Brain microvascular endothelial cell (primary cell): ENCODE data around the gene RWDD3.

ENCODE experiments used
- DNase-seq: peaks from one replicate; pipeline ENCODE4 v3.0.0-alpha.2; 2020
- H3K27ac ChIP-seq: fragments of 250-450 bp; sonication (Bioruptor Pico); 2 replicates; pipeline ENCODE4 v1.5.1; 2020; ENCODE audit warnings: mild to moderate bottlenecking, moderate library complexity
- H3K27me3 ChIP-seq: fragments of 250-450 bp; sonication (Bioruptor Pico); replicated peaks from 2 replicates; pipeline ENCODE4 v1.5.1; 2020; ENCODE audit warnings: mild to moderate bottlenecking
- H3K36me3 ChIP-seq: fragments of 250-450 bp; sonication (Bioruptor Pico); replicated peaks from 2 replicates; pipeline ENCODE4 v1.5.1; 2020; ENCODE audit warnings: mild to moderate bottlenecking
- H3K4me3 ChIP-seq: 2 replicates; pipeline ENCODE4 v1.5.1; 2011; ENCODE audit warnings: low read depth, mild to moderate bottlenecking, control low read depth, low read length, moderate library complexity
- CTCF ChIP-seq: IDR thresholded peaks from 2 replicates; pipeline ENCODE4 v1.5.1; 2011; ENCODE audit warnings: low read depth, mild to moderate bottlenecking, moderate library complexity, low read length, control low read depth, inconsistent platforms; ENCODE audit errors: missing control alignments
- in situ Hi-C: cut with HindIII; loops from 2 replicates; pipeline ENCODE4 v1.10.0; 2017; ENCODE audit warnings: low sequenced_read_pairs, low pct_ligation_motif_present

The RWDD3 gene

GRCh38 chr1:95209291-95209690, 24.7 kb upstream of the RWDD3 start:
- Histone ChIP-seq H3K4me3 (no peak overlapping the region), H3K27ac (no peak overlapping the region), H3K27me3 (no peaks in the 10 kb centered on the region), H3K36me3 (no peaks in the 10 kb centered on the region)
- no peak for TF ChIP-seq CTCF
- DNase-seq: no peak
- in situ Hi-C loops: no loop called here

GRCh38 chr1:95216292-95216990, 17.6 kb upstream of the RWDD3 start:
- H3K27me3 ChIP-seq: no peaks in the 10 kb centered on the region
- TF ChIP-seq CTCF: no peak
- no peak for DNase-seq
- H3K27ac ChIP-seq: no peak overlapping the region
- H3K4me3 ChIP-seq: no peak overlapping the region
- in situ Hi-C loops: no loop called here
- no peaks in the 10 kb centered on the region for H3K36me3 ChIP-seq

GRCh38 chr1:95217371-95217770, 16.6 kb upstream of the RWDD3 start:
- in situ Hi-C loops: no loop called here
- no peaks in the 10 kb centered on the region for H3K36me3 ChIP-seq
- TF ChIP-seq CTCF: no peak

GRCh38 chr1:95219407-95219806, 14.6 kb upstream of the RWDD3 start:
- Histone ChIP-seq H3K27ac (no peak overlapping the region), H3K27me3 (no peaks in the 10 kb centered on the region), H3K36me3 (no peaks in the 10 kb centered on the region), H3K4me3 (no peak overlapping the region)
- DNase-seq: no peak
- TF ChIP-seq CTCF: no peak
- in situ Hi-C loops: no loop called here

More at GRCh38 chr1:95217371-95217770, 16.6 kb upstream of the RWDD3 start:
- Histone ChIP-seq H3K27ac (no peak overlapping the region), H3K27me3 (no peaks in the 10 kb centered on the region), H3K4me3 (no peak overlapping the region)
- DNase-seq: no peak

- no peak for DNase-seq
- H3K27ac ChIP-seq: no peak overlapping the region
- no peak for TF ChIP-seq CTCF
Observed at GRCh38 chr1:95221306-95221705, 12.7 kb upstream of the RWDD3 start.

GRCh38 chr1:95222629-95223028, 11.4 kb upstream of the RWDD3 start:
- H3K36me3 ChIP-seq: no peaks in the 10 kb centered on the region
- TF ChIP-seq CTCF: no peak
- H3K4me3 ChIP-seq: no peak overlapping the region
- H3K27ac ChIP-seq: no peak overlapping the region
- in situ Hi-C loops: no loop called here
- no peak for DNase-seq
- H3K27me3 ChIP-seq: no peaks in the 10 kb centered on the region

More at GRCh38 chr1:95221306-95221705, 12.7 kb upstream of the RWDD3 start:
- no peaks in the 10 kb centered on the region for H3K36me3 ChIP-seq
- no peak overlapping the region for H3K4me3 ChIP-seq
- in situ Hi-C loops: no loop called here
- no peaks in the 10 kb centered on the region for H3K27me3 ChIP-seq
